Chondrocyte (in vitro differentiated cells): ENCODE data around the gene HSPA12B. TPM values are rescaled to one million over a fixed set of nuclear protein-coding genes. Genes with fewer than 3 reads are reported as not detected.

Experiments
- DNase-seq: peaks from one replicate; pipeline ENCODE4 v3.0.0; 2021; ENCODE audit warnings: mixed read lengths, low spot score
- H3K27ac Mint-ChIP-seq: one replicate; pipeline ENCODE4 v1.8.0; 2021; ENCODE audit warnings: mild to moderate bottlenecking, moderate library complexity, mixed read lengths; ENCODE audit not compliant: unreplicated experiment
- H3K27me3 Mint-ChIP-seq: 2 replicates; pipeline ENCODE4 v1.8.0; 2021; ENCODE audit warnings: low read depth, mixed read lengths
- H3K36me3 Mint-ChIP-seq: 2 replicates; pipeline ENCODE4 v1.8.0; 2021; ENCODE audit warnings: low read depth, mixed read lengths
- H3K4me1 Mint-ChIP-seq: 2 replicates; pipeline ENCODE4 v1.8.0; 2021; ENCODE audit warnings: low read depth, mild to moderate bottlenecking, mixed read lengths
- H3K4me3 Mint-ChIP-seq: one replicate; pipeline ENCODE4 v1.8.0; 2021; ENCODE audit warnings: mild to moderate bottlenecking, moderate library complexity, mixed read lengths; ENCODE audit not compliant: unreplicated experiment
- H3K9me3 Mint-ChIP-seq: 2 replicates; pipeline ENCODE4 v1.8.0; 2021; ENCODE audit warnings: low read depth, mixed read lengths
- CTCF ChIP-seq: fragments of 200-600 bp; sonication (generic); IDR thresholded peaks from 2 replicates; pipeline ENCODE4 v1.5.0; 2021; ENCODE audit warnings: antibody characterized with exemption, mild to moderate bottlenecking, moderate library complexity
- total RNA-seq: library from RNA; stranded (reverse); gene quantifications from 3 replicates; pipeline ENCODE4 v1.2.1, GENCODE V29; 2021

The HSPA12B gene
- total RNA-seq, 1 donor from 2014 or later = 0.10 TPM

DNA sequence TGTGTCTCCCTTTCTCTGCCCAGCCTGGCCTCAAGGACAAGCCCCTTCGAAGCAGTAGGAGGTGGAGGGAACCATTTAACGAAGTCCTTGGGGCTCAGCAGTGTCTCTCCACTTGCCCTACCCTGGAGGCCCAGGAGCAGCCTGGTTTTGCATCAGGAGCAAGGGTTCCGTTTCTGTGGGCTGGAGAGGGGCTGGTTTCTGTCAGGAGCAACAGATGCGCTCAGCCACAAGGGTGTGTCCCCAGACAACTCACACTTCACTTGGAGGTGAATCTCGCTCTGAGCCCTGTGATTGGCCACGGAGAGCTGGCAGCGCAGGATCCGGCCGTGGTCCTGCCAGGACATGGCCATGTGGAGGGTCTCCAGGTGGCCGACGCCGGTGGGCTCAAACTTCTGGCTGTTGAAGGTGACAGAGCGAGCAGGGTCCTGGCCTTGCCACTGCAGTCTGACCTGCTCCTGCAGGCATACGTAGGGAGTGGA is 27.0 kb upstream of the HSPA12B start:
- peaks cover 9% of the 10 kb centered on the region for H3K4me1 Mint-ChIP-seq
- peak; percentile 87 for DNase-seq
- H3K27me3 Mint-ChIP-seq = no peaks in the 10 kb centered on the region
- TF ChIP-seq CTCF = no peak
- no peak overlapping the region for H3K4me3 Mint-ChIP-seq
- no peaks in the 10 kb centered on the region for H3K36me3 Mint-ChIP-seq
- no peaks in the 10 kb centered on the region for H3K9me3 Mint-ChIP-seq
- no peak overlapping the region for H3K27ac Mint-ChIP-seq

DNA sequence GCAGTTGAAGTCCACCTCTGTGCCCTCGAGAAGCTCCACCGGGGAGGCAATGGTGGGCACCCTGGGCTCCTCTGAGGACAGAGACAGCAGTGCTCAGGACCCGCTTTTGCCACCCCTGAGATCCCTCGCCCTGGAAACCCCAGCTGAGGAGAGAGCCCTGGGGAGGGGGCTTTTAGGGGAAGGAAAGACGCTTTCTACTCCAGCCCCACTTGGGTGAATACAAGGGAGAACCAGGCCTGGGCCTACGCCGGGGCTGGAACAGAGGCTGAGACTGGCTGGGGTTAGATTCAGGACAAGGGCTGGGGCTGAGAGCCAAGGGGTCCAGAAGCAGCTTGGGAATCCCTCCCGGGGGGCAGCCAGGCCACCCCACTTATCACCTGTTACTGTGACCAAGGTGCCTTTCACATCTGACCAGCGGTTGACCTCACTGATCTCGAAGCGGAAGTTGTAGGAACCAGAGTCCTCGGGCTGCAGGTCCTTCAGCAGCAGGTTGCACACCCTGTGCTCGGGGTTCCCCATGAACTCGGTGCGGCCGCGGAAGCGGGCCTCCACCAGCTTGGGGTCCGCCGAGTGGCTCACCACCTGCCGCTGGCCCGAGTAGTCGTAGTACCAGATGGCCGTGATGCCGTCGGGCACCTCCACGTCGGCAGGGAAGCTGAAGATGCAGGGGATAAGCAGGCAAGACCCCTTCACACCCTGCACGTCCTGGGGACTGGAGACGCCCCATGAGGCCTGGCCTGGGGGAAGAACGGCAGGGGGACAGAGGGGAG is 26.3 kb upstream of the HSPA12B start:
- Mint-ChIP-seq H3K27me3 (no peaks in the 10 kb centered on the region), H3K9me3 (no peaks in the 10 kb centered on the region), H3K4me3 (no peak overlapping the region), H3K36me3 (no peaks in the 10 kb centered on the region), H3K27ac (no peak overlapping the region), H3K4me1 (peaks cover 9% of the 10 kb centered on the region)
- TF ChIP-seq CTCF = no peak
- no peak for DNase-seq

DNA sequence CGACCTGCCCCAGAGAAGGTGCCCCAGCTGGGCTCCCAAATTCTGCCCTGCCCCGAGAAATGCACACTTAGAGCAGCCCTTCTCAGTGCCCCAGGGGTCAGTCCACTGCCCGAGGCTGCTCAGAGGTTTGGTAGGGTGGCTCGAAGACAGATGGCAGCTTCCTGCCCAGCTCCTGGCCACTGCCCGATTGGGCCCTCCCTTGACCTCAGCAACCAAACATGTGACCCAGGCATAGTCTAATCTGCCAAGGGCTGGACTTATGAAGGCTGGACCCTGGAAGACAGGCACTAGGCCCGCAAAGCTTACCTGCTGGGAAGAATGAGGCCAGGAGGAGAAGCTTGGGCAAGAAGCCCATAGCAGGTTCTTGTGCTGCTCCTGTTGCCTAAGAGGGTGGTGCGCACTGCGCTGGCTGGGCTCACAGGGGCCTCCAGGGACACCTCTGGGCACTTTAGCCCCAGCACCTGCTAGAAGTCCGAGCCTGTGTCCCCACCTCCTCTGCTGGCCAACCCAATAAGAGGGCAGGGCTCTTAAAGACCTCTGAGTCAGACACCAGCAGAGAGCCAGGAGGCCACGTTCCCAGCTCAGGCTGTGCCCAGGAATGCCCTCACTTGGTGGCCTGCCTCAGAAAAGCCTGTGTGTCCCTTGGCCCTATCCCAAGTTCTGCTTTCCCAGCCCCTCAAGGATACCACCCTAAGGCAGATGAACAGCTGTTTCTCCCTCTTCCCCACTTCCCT is 25.5 kb upstream of the HSPA12B start:
- H3K27me3 Mint-ChIP-seq = no peaks in the 10 kb centered on the region
- H3K4me1 Mint-ChIP-seq = peaks cover 9% of the 10 kb centered on the region
- TF ChIP-seq CTCF = no peak
- no peak for DNase-seq
- H3K36me3 Mint-ChIP-seq = no peaks in the 10 kb centered on the region
- no peak overlapping the region for H3K4me3 Mint-ChIP-seq
- H3K9me3 Mint-ChIP-seq = no peaks in the 10 kb centered on the region
- no peak overlapping the region for H3K27ac Mint-ChIP-seq

DNA sequence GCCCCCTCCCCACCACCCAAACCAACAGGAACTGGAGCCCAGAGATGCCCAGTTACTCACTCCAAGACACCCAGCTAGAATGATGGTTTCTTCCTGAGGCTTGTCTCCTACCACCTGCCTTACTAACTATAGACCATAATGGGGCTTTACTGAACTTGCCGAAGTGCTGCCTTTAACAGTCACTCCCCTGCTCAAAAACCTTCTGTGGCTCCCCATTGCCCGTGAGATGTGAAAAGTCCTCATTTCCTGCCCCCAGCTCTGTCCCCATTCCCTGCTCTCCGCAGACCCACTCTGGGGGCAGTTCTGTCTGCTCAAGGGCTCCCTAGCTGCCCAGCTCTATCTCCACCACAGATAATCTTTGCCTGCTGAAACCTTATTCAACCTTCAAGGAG is 25.0 kb upstream of the HSPA12B start:
- H3K27ac Mint-ChIP-seq = no peak overlapping the region
- DNase-seq = no peak
- H3K4me3 Mint-ChIP-seq = no peak overlapping the region
- no peak for TF ChIP-seq CTCF
- no peaks in the 10 kb centered on the region for H3K36me3 Mint-ChIP-seq
- peaks cover 9% of the 10 kb centered on the region for H3K4me1 Mint-ChIP-seq
- H3K27me3 Mint-ChIP-seq = no peaks in the 10 kb centered on the region
- H3K9me3 Mint-ChIP-seq = no peaks in the 10 kb centered on the region

DNA sequence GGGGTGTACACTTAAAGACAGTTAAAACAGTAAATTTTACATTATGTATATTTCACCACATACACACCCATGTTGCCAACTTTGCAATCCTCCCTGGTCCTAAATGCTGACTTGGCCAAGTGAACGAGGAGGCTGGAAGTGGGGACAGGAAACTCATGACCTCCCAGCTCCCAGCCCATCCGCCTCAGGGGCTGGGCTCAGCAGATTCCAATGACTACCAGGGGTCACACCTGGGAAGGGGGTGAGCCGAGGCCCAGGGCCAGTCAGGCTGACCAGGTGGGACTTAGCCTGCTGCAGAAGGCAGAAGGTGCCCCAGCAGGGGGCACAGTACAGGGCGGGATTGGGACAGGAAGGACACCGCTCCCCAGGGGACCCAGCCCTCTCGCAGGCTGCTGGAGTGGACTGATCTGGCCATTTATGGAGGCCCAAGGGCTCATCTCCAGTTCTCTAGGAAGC is 22.4 kb upstream of the HSPA12B start:
- no peak for DNase-seq
- Mint-ChIP-seq H3K27me3 (no peaks in the 10 kb centered on the region), H3K27ac (no peak overlapping the region), H3K4me1 (peaks cover 9% of the 10 kb centered on the region), H3K4me3 (no peak overlapping the region), H3K36me3 (no peaks in the 10 kb centered on the region), H3K9me3 (no peaks in the 10 kb centered on the region)
- TF ChIP-seq CTCF = no peak
